ENCODE data around the gene TUFT1.

- TF ChIP-seq ZFP41 (tag by site-specific recombination; IDR thresholded peaks at IDR 0.05; ENCODE audit: borderline replicate concordance) (no peak), CTCF (tag by site-specific recombination; IDR thresholded peaks at IDR 0.05) (no peak), ZNF239 (tag by site-specific recombination; IDR thresholded peaks at IDR 0.05) (no peak), KLF10 (tag by site-specific recombination; IDR thresholded peaks at IDR 0.05) (no peak), TCF7L2 (IDR thresholded peaks at IDR 0.05; ENCODE audit: borderline replicate concordance, low read depth, low read length) (no peak), ZNF138 (tag by site-specific recombination; IDR thresholded peaks at IDR 0.05; ENCODE audit: borderline replicate concordance) (no peak), MYNN (tag by site-specific recombination; IDR thresholded peaks at IDR 0.05; ENCODE audit: borderline replicate concordance) (no peak), ZNF26 (tag by site-specific recombination; IDR thresholded peaks at IDR 0.05) (no peak), ZBTB20 (tag by site-specific recombination; IDR thresholded peaks at IDR 0.05) (no peak), ZSCAN30 (tag by site-specific recombination; IDR thresholded peaks at IDR 0.05) (no peak), ZNF510 (tag by site-specific recombination; IDR thresholded peaks at IDR 0.05; ENCODE audit: insufficient replicate concordance) (no peak), ZNF830 (tag by site-specific recombination; IDR thresholded peaks at IDR 0.05; ENCODE audit: low read depth) (no peak), ZBTB26 (tag by site-specific recombination; optimal IDR thresholded peaks at IDR 0.05) (no peak), ZNF561 (tag by site-specific recombination; IDR thresholded peaks at IDR 0.05; ENCODE audit: borderline replicate concordance) (no peak)
Measured at GRCh38 chr1:151593730-151594129, 53.6 kb downstream of the TUFT1 start.
